ENCODE data around the gene USP25. TPM values are rescaled to one million over a fixed set of nuclear protein-coding genes. Genes with fewer than 3 reads are reported as not detected.

USP25 gene
- total RNA-seq, 5 donors from 2014 or later (not counting 1 experiment from before 2014, with no cell fraction given): 59.8 to 74.2 (median 61.9) TPM

- peaks cover 2 to 6% (median 4%) of the 10 kb centered on the region in 3 donors for H3K9me3 Mint-ChIP-seq
- H3K36me3 Mint-ChIP-seq: peaks cover under 1% of the 10 kb centered on the region
- ATAC-seq (replicated peaks in 1 of 4) (no peak), DNase-seq (no peak)
- ChIA-PET CTCF (no interaction called here), POLR2A (interaction anchor here in 1 of 2 donors (0.6 kb wide), 1 partner anchor 38 kb away, joined by 3 read pairs; no protein-coding TSS in a partner anchor)
- H3K27me3 Mint-ChIP-seq: peaks cover 8 to 9% of the 10 kb centered on the region in 2 donors
- Histone ChIP-seq H3K4me3 (ENCODE audit: control insufficient read depth in 1 of 2, extremely low read depth in 1 of 2, low read length in 1 of 2) (no peak overlapping the region), H3K36me3 (ENCODE audit: control insufficient read depth in 2 of 2, extremely low read depth in 1 of 2, insufficient read depth in 1 of 2, low read length in 1 of 2) (no peaks in the 10 kb centered on the region), H3K27ac (ENCODE audit: low read length) (no peak overlapping the region), H3K4me1 (ENCODE audit: control insufficient read depth in 1 of 2, extremely low read depth in 1 of 2, insufficient read depth in 2 of 2, low read length in 2 of 2) (no peaks in the 10 kb centered on the region), H3K27me3 (replicated peaks in 1 of 2; ENCODE audit: control insufficient read depth in 2 of 2, extremely low read depth in 1 of 2, insufficient read depth in 2 of 2, low read length in 1 of 2) (peaks cover 0 to 4% of the 10 kb centered on the region in 2 experiments), H3K9me3 (no peaks in the 10 kb centered on the region)
- no peak overlapping the region for H3K4me3 Mint-ChIP-seq
- no CpG with 5 or more reads among the region's 1 CpG for WGBS (ENCODE audit: insufficient coverage)
- H3K4me1 Mint-ChIP-seq: no peaks in the 10 kb centered on the region
- H3K27ac Mint-ChIP-seq: no peak overlapping the region
These were observed 199.8 kb downstream of the USP25 start for GRCh38 chr21:15929536-15929935.

Data from T-cell (primary cell).